Type B pancreatic cell (in vitro differentiated cells): ENCODE measurements around the gene CDS2. TPM values are rescaled to one million over a fixed set of nuclear protein-coding genes. Genes with fewer than 3 reads are reported as not detected.

Source experiments
- DNase-seq: peaks from one replicate; pipeline ENCODE4 v3.0.0; 2021; ENCODE audit warnings: mixed read lengths; ENCODE audit not compliant: unreplicated experiment; ENCODE audit errors: extremely low spot score
- H3K27ac Mint-ChIP-seq: 2 replicates; pipeline ENCODE4 v1.8.0; 2021; ENCODE audit warnings: mild to moderate bottlenecking, mixed read lengths
- H3K27me3 Mint-ChIP-seq: 2 replicates; pipeline ENCODE4 v1.8.0; 2021; ENCODE audit warnings: mixed read lengths
- H3K36me3 Mint-ChIP-seq: 2 replicates; pipeline ENCODE4 v1.8.0; 2021; ENCODE audit warnings: mixed read lengths
- H3K4me1 Mint-ChIP-seq: one replicate; pipeline ENCODE4 v1.8.0; 2021; ENCODE audit warnings: mixed read lengths; ENCODE audit not compliant: unreplicated experiment
- H3K4me3 Mint-ChIP-seq: 2 replicates; pipeline ENCODE4 v1.8.0; 2021; ENCODE audit warnings: mild to moderate bottlenecking, mixed read lengths
- H3K9me3 Mint-ChIP-seq: 2 replicates; pipeline ENCODE4 v1.8.0; 2021; ENCODE audit warnings: mixed read lengths
- total RNA-seq: library from RNA; stranded (reverse); gene quantifications from 2 replicates; pipeline ENCODE4 v1.2.1, GENCODE V29; 2021; ENCODE audit warnings: low replicate concordance
- TF ChIP-seq, protein P1 (sequence below): fragments of 200-600 bp; sonication (generic); conservative IDR thresholded peaks from 2 replicates; pipeline ENCODE4 v1.5.0; 2021; ENCODE audit warnings: antibody characterized with exemption, mild to moderate bottlenecking

CDS2 gene
- total RNA-seq, 1 donor from 2014 or later = 44.4 TPM

DNA sequence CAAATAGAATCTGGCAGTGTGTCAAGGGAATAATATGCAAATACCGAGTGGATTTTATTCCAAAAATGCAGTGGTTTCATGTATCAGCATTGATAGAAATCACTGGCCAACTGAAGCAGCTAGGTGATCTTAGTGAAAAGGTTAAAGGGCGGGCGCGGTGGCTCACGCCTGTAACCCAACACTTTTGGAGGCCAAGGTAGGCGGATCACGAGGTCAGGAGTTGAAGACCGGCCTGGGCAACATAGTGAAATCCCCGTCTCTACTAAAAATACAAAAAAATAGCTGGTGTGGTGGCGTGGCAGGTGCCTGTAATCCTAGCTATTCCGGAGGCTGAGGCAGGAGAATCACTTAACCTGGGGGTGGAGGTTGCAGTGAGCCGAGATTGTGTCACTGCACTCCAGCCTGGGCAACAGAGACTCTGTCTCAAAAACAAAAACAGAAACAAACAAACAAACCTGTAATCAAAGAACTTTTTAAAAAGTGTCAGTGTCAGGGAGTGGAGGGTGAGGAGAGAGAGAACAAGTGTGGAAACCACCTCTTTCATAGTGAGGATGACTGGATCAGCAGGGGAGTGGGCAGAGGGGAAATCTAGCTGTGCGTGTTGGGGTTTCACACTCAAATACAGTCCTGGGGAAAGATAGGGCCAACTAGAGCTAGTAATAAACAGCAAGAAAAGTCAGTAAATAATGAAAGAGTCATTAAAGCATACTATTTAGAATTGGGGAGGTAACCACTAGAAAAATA is 57.1 kb downstream of the CDS2 start:
- no peaks in the 10 kb centered on the region for H3K27me3 Mint-ChIP-seq
- no peak overlapping the region for H3K27ac Mint-ChIP-seq
- no peak overlapping the region for H3K4me3 Mint-ChIP-seq
- no peak for DNase-seq
- H3K36me3 Mint-ChIP-seq = peaks cover 8% of the 10 kb centered on the region
- TF ChIP-seq, protein P1, sequence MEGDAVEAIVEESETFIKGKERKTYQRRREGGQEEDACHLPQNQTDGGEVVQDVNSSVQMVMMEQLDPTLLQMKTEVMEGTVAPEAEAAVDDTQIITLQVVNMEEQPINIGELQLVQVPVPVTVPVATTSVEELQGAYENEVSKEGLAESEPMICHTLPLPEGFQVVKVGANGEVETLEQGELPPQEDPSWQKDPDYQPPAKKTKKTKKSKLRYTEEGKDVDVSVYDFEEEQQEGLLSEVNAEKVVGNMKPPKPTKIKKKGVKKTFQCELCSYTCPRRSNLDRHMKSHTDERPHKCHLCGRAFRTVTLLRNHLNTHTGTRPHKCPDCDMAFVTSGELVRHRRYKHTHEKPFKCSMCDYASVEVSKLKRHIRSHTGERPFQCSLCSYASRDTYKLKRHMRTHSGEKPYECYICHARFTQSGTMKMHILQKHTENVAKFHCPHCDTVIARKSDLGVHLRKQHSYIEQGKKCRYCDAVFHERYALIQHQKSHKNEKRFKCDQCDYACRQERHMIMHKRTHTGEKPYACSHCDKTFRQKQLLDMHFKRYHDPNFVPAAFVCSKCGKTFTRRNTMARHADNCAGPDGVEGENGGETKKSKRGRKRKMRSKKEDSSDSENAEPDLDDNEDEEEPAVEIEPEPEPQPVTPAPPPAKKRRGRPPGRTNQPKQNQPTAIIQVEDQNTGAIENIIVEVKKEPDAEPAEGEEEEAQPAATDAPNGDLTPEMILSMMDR = no peak
- H3K4me1 Mint-ChIP-seq = peaks cover 4% of the 10 kb centered on the region
- no peaks in the 10 kb centered on the region for H3K9me3 Mint-ChIP-seq

DNA sequence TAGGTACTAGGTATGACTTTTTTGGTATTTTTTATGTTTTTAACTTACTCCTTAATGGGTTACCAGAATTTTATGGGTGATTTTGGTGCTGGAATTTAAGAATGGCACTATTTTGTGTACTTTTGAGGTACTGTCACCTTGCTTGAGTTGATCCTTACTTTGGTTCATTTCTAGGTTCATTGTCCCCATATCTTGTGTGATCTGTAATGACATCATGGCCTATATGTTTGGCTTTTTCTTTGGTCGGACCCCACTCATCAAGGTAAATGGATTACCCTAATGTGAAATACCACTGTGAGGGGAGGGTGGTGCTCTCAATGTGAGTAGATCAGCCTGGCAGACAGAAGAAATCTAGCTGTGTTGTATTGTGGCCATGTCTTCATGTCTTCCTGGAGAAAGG is 57.9 kb downstream of the CDS2 start:
- TF ChIP-seq, protein P1 = no peak
- Mint-ChIP-seq H3K27me3 (no peaks in the 10 kb centered on the region), H3K27ac (no peak overlapping the region), H3K36me3 (peaks cover 4% of the 10 kb centered on the region), H3K9me3 (no peaks in the 10 kb centered on the region), H3K4me1 (peaks cover 4% of the 10 kb centered on the region), H3K4me3 (no peak overlapping the region)
- no peak for DNase-seq

DNA sequence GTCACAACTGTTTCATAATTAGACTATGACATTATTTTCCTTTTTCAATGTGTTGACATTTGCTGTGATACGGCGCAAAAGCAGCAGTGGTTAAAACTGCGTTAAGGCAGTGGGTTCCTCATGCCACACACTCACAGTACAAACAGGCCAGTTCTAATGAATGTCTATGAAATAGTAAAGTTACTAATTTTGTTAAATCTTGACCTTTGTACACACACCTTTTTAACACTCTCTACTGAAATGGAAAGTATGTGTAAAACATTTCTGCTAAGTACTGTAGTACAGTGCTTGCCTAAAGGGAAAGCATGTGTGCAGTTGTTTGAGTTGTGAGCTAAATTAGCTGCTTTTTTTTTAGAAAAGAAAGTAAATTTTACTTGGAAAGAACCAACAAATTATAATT is 60.3 kb downstream of the CDS2 start:
- H3K9me3 Mint-ChIP-seq = no peaks in the 10 kb centered on the region
- H3K4me3 Mint-ChIP-seq = no peak overlapping the region
- TF ChIP-seq, protein P1 = no peak
- peaks cover 7% of the 10 kb centered on the region for H3K36me3 Mint-ChIP-seq
- no peak for DNase-seq
- no peak overlapping the region for H3K27ac Mint-ChIP-seq
- peaks cover 5% of the 10 kb centered on the region for H3K4me1 Mint-ChIP-seq
- no peaks in the 10 kb centered on the region for H3K27me3 Mint-ChIP-seq

DNA sequence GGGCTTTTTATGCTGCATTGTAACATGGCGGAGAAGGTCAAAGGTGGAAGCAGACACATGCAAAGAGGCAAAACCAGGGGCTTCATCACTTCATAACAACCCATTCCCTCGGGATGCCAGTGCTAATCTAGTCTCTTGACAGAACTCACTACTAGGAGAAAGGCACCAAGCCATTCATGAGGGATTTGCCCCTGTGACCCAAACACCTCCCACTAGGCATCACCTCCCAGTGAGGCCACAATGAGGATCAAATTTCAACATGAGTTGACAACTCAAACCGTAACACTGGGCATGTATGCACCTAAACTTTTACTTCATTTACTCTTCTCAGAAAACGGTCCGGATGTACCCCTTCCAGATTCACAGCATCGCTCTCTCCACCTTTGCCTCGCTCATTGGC is 61.9 kb downstream of the CDS2 start:
- H3K36me3 Mint-ChIP-seq = peaks cover 7% of the 10 kb centered on the region
- TF ChIP-seq, protein P1 = no peak
- DNase-seq = no peak
- H3K4me1 Mint-ChIP-seq = peaks cover 8% of the 10 kb centered on the region
- no peak overlapping the region for H3K4me3 Mint-ChIP-seq
- H3K27me3 Mint-ChIP-seq = no peaks in the 10 kb centered on the region
- no peaks in the 10 kb centered on the region for H3K9me3 Mint-ChIP-seq
- no peak overlapping the region for H3K27ac Mint-ChIP-seq

DNA sequence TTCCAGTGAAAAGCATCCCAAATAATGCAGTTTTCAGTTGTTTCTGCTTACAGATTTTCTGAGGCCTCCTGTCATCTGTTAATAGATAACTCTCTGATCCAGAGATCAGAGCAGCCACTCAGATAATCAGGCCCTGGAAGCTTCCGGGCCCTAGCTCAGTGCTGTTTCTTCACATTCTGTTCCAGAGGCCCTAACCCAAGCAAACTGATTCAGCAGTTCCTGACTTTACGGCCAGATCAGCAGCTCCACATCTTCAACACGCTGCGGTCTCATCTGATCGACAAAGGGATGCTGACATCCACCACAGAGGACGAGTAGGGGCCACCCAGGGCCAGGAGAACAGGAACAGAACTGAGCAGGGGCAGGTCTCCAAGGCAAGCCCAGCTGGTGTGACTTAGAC is 63.1 kb downstream of the CDS2 start:
- TF ChIP-seq, protein P1 = no peak
- no peak overlapping the region for H3K27ac Mint-ChIP-seq

More for the DNA sequence above, 63.1 kb downstream of the CDS2 start:
- DNase-seq = no peak
- Mint-ChIP-seq H3K9me3 (no peaks in the 10 kb centered on the region), H3K36me3 (peaks cover 7% of the 10 kb centered on the region), H3K4me1 (peaks cover 8% of the 10 kb centered on the region), H3K4me3 (no peak overlapping the region), H3K27me3 (no peaks in the 10 kb centered on the region)
